Prostate gland (tissue), 2 donors: ENCODE results near the gene SAMD10. TPM values are rescaled to one million over a fixed set of nuclear protein-coding genes. Genes with fewer than 3 reads are reported as not detected.
"Not testable (repeated sequence)": the region's sequence is repeated elsewhere in the genome, so short reads cannot be mapped to it uniquely, and the experiment has no call there.

ENCODE experiments used
- DNase-seq: peaks from one replicate; pipeline ENCODE4 v3.0.0-alpha.2; 2019; ENCODE audit warnings: low spot score
- H3K27ac ChIP-seq, 2 donors: fragments of 200-600 bp; sonication (generic); 2 replicates each; pipeline ENCODE4 v1.5.1; 2017 to 2019
- H3K27me3 ChIP-seq: fragments of 200-600 bp; sonication (generic); replicated peaks from 2 replicates; pipeline ENCODE4 v1.5.1; 2019; ENCODE audit not compliant: insufficient read depth
- H3K36me3 ChIP-seq, 2 donors: fragments of 200-600 bp; sonication (generic); 1 replicate in 1 of 2; 2 replicates in 1 of 2; pipeline versions ENCODE4 v1.5.1 to v1.8.1; 2017 to 2019
- H3K4me1 ChIP-seq: fragments of 200-600 bp; sonication (generic); replicated peaks from 2 replicates; pipeline ENCODE4 v1.5.1; 2019
- H3K4me3 ChIP-seq, 2 donors: fragments of 200-600 bp; sonication (generic); 2 replicates each; pipeline ENCODE4 v1.5.1; 2017 to 2019
- H3K9me3 ChIP-seq: fragments of 200-600 bp; sonication (generic); 2 replicates; pipeline ENCODE4 v1.5.1; 2017
- POLR2A ChIP-seq: fragments of 450-650 bp; IDR thresholded peaks from one replicate; pipeline ENCODE4 v1.6.1; 2016; ENCODE audit warnings: antibody characterized with exemption, mild to moderate bottlenecking
- POLR2AphosphoS5 ChIP-seq: sonication (generic); formaldehyde crosslinking; IDR thresholded peaks from one replicate; pipeline ENCODE4 v1.6.1; 2017; ENCODE audit warnings: antibody characterized with exemption
- WGBS: methylation state at CpG from one replicate; pipeline ENCODE4 v1.1.5; 2018; 5-methylcytosine and 5-hydroxymethylcytosine counted together
- intact Hi-C: fragments of 100-400 bp; cut with DNase I; formaldehyde crosslinking; loops from one replicate; pipeline ENCODE4 v1.14.2; 2022
- total RNA-seq, 2 donors: library from RNA; depleted of rRNA; stranded (reverse); fragments of >200 nt; gene quantifications; one replicate each; pipeline ENCODE4 v1.1.0, GENCODE V29; 2016
- TF ChIP-seq, protein P1 (sequence below), 4 experiments: fragments of 200-600 bp in 2 of 4; fragments of 450-650 bp in 2 of 4; sonication (generic) in 2 of 4; IDR thresholded peaks; 1 replicate in 3 of 4; 2 replicates in 1 of 4; pipeline ENCODE4 v1.5.1; 2016 to 2019; ENCODE audit warnings: antibody characterized with exemption in 4 of 4, mild to moderate bottlenecking in 2 of 4, moderate library complexity in 2 of 4

SAMD10 gene
- total RNA-seq, 2 donors from 2014 or later: 6.0 to 14.7 TPM

DNA sequence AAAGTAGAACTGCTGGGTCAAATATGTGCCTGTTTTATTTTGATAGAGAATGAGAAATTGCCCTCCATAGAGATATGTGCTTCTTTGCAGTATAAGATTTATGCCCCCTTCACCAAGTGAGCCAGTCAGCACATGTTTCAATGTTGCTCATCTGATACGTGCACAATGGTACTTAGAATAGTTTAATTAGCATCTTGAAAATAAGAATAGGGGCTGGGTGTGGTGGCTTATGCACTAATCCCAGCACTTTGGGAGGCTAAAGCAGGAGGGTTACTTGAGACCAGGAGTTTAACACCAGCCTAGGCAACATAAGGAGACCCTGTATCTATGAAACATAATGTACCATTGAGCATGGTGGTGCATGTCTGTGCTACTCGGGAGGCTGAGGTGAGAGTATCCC is 36.2 kb upstream of the SAMD10 start:
- TF ChIP-seq, protein P1, sequence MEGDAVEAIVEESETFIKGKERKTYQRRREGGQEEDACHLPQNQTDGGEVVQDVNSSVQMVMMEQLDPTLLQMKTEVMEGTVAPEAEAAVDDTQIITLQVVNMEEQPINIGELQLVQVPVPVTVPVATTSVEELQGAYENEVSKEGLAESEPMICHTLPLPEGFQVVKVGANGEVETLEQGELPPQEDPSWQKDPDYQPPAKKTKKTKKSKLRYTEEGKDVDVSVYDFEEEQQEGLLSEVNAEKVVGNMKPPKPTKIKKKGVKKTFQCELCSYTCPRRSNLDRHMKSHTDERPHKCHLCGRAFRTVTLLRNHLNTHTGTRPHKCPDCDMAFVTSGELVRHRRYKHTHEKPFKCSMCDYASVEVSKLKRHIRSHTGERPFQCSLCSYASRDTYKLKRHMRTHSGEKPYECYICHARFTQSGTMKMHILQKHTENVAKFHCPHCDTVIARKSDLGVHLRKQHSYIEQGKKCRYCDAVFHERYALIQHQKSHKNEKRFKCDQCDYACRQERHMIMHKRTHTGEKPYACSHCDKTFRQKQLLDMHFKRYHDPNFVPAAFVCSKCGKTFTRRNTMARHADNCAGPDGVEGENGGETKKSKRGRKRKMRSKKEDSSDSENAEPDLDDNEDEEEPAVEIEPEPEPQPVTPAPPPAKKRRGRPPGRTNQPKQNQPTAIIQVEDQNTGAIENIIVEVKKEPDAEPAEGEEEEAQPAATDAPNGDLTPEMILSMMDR (IDR thresholded peaks at IDR 0.05): no peak
- TF ChIP-seq POLR2AphosphoS5: no peak
- no peak for TF ChIP-seq POLR2A
- 71% methylated on average over 2 of the region's 2 CpGs for WGBS
- intact Hi-C loops: no loop called here

DNA sequence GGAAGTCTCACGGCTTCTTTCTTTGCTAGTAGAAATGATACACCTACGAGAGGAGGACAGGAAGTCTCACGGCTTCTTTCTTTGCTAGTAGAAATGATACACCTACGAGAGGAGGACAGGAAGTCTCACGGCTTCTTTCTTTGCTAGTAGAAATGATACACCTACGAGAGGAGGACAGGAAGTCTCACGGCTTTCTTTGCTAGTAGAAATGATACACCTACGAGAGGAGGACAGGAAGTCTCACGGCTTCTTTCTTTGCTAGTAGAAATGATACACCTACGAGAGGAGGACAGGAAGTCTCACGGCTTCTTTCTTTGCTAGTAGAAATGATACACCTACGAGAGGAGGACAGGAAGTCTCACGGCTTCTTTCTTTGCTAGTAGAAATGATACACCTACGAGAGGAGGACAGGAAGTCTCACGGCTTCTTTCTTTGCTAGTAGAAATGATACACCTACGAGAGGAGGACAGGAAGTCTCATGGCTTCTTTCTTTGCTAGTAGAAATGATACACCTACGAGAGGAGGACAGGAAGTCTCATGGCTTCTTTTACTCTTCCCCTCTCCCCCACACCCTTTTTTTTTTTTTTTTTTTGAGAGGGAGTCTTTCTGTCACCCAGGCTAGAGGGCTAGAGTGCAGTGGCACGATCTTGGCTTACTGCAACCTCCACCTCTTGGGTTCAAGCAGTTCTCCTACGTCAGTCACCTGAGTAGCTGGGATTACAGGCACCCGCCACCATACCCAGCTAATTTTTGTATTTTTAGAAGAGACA is 33.1 kb upstream of the SAMD10 start:
- DNase-seq, H3K9me3 ChIP-seq, H3K27me3 ChIP-seq, H3K4me1 ChIP-seq, H3K4me3 ChIP-seq, H3K27ac ChIP-seq, intact Hi-C loops: not testable (repeated sequence)
- WGBS: 95% methylated on average over 11 of the region's 20 CpGs
- H3K36me3 ChIP-seq: peaks cover 5 to 18% of the 10 kb centered on the region in 2 donors

More for the DNA sequence above, 36.2 kb upstream of the SAMD10 start:
- Histone ChIP-seq H3K4me3 (no peak overlapping the region), H3K4me1 (no peaks in the 10 kb centered on the region), H3K27me3 (no peaks in the 10 kb centered on the region), H3K27ac (no peak overlapping the region), H3K9me3 (no peaks in the 10 kb centered on the region), H3K36me3 (peaks cover 6 to 41% of the 10 kb centered on the region in 2 donors)
- no peak for DNase-seq

DNA sequence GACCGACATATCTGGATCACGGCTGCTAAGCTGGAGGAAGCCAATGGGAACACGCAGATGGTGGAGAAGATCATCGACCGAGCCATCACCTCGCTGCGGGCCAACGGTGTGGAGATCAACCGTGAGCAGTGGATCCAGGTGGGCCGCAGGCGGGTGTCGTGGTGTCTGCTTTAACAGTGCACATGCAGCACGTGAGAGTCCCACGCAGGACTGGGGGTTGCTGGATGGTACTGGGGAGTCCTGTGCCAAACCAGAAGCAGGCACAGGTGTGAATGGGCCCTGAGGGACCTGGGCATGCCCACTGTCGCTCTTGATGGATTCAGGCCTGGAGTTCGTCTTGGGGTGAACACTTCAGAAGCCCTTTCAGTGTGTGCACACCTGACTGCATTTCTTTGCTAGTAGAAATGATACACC is 31.9 kb upstream of the SAMD10 start:
- intact Hi-C loops: no loop called here
- TF ChIP-seq POLR2AphosphoS5 (no peak), POLR2A (no peak)
- TF ChIP-seq, protein P1 (IDR thresholded peaks at IDR 0.05): no peak
- Histone ChIP-seq H3K9me3 (no peaks in the 10 kb centered on the region), H3K4me1 (no peaks in the 10 kb centered on the region), H3K27ac (no peak overlapping the region), H3K36me3 (peaks cover 5 to 10% of the 10 kb centered on the region in 2 donors), H3K27me3 (no peaks in the 10 kb centered on the region), H3K4me3 (no peak overlapping the region)
- no peak for DNase-seq
- 96% methylated on average over 16 of the region's 16 CpGs for WGBS

DNA sequence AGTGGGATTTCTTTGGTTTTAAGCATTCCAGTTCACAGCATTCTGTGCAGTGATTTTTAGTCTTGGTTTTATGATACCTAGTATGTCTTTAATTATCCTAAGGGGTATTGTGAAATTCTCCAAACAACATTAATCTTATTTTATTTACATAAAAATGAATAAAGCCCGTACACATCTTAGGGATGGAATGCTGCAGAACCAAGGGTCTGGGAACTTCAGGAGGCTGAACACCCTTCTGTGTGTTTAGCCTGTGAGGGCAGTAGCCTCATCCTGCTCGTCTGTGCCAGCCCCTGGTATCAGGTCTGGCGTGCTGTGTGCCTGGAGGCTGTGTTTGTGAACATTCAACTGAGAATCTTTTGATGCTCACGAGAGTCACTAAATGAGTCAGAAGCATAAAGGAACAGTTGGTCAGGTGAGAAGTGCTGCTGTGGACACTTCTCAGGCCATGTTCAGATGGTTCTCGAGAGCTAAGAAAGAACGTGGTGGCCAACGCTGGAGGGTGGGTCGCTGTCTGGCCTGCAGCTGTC is 31.3 kb upstream of the SAMD10 start:
- Histone ChIP-seq H3K27me3 (no peaks in the 10 kb centered on the region), H3K27ac (no peak overlapping the region), H3K9me3 (no peaks in the 10 kb centered on the region), H3K4me3 (no peak overlapping the region), H3K36me3 (peaks cover 5 to 10% of the 10 kb centered on the region in 2 donors), H3K4me1 (no peaks in the 10 kb centered on the region)
- DNase-seq: no peak
- intact Hi-C loops: no loop called here
- TF ChIP-seq, protein P1 (IDR thresholded peaks at IDR 0.05): no peak
- TF ChIP-seq POLR2A (no peak), POLR2AphosphoS5 (no peak)
- WGBS: 74% methylated on average over 8 of the region's 8 CpGs

DNA sequence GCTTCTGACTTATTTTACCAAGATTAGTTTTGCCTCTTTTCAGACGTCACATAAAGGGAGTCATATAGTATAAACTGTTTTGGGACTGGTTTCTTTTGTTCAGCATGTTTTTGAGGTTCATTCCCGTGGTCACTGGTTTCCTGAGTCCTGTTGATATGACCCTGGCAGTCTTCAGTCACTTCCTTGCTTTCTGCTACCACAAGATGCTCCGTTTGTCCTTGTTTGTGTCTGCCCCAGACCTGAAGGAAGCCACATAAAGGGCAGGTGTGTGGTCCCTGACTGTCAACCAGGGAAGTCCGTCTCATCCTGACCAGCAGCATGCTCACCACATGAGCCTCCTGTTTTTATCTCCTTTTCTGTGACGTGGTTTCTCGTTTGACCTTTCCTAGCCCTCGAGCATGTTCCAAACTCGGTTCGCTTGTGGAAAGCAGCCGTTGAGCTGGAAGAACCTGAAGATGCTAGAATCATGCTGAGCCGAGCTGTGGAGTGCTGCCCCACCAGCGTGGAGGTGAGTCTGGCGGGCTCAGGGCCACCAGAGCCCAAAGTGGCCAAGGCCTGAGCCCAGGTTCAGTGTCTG is 30.5 kb upstream of the SAMD10 start:
- no peak overlapping the region for H3K27ac ChIP-seq
- intact Hi-C loops: no loop called here
- TF ChIP-seq, protein P1 (IDR thresholded peaks at IDR 0.05): no peak
- TF ChIP-seq POLR2A (no peak), POLR2AphosphoS5 (no peak)
- no peak for DNase-seq
- WGBS: 95% methylated on average over 13 of the region's 13 CpGs
- H3K4me3 ChIP-seq: no peak overlapping the region
- H3K36me3 ChIP-seq: peaks cover 5 to 13% of the 10 kb centered on the region in 2 donors
- no peaks in the 10 kb centered on the region for H3K4me1 ChIP-seq
- no peaks in the 10 kb centered on the region for H3K27me3 ChIP-seq
- no peaks in the 10 kb centered on the region for H3K9me3 ChIP-seq
